ENCODE data around the gene PRPF6.

- TF ChIP-seq CTCF (conservative IDR thresholded peaks at IDR 0.05; ENCODE audit: low read length): no peak
- no peak for TF ChIP-seq EZH2phosphoT487 (IDR thresholded peaks at IDR 0.05; ENCODE audit: borderline replicate concordance, low read depth, low read length)
Measured at GRCh38 chr20:63962426-63963347, 18.2 kb upstream of the PRPF6 start.
